H54 (cell line): ENCODE results near the gene PPP2R3A.

Source experiments
- DNase-seq: peaks from one replicate; pipeline ENCODE4 v3.0.0; 2011; ENCODE audit warnings: low spot score, mixed read lengths; ENCODE audit not compliant: insufficient read length
- FAIRE-seq: peaks from 3 replicates; lab custom pipeline; 2011; peaks lifted over from hg19 to GRCh38; lab: Jason Lieb, UNC
- POLR2A ChIP-seq: IDR thresholded peaks from 2 replicates; pipeline ENCODE4 v1.6.1; 2011; ENCODE audit warnings: low read depth, mild to moderate bottlenecking, low read length

The PPP2R3A gene

GRCh38 chr3:136036306-136036705 lies 70.8 kb downstream of the PPP2R3A start:
- no peak for DNase-seq
- no peak for TF ChIP-seq POLR2A
- FAIRE-seq, result no peak

GRCh38 chr3:136038668-136039067 lies 73.1 kb downstream of the PPP2R3A start:
- no peak for TF ChIP-seq POLR2A
- FAIRE-seq (no peak), DNase-seq (no peak)

GRCh38 chr3:136042608-136043221 lies 77.2 kb downstream of the PPP2R3A start:
- no peak for TF ChIP-seq POLR2A
- FAIRE-seq (no peak), DNase-seq (peak; percentile 4)

GRCh38 chr3:136044980-136045745 lies 79.6 kb downstream of the PPP2R3A start:
- DNase-seq (no peak), FAIRE-seq (no peak)
- TF ChIP-seq POLR2A, result no peak

GRCh38 chr3:136048068-136048467 lies 82.5 kb downstream of the PPP2R3A start:
- no peak for FAIRE-seq
- no peak for TF ChIP-seq POLR2A
- no peak for DNase-seq

- DNase-seq (no peak), FAIRE-seq (no peak)
- TF ChIP-seq POLR2A, result no peak
Measured at GRCh38 chr3:136050250-136050649, 84.7 kb downstream of the PPP2R3A start.

GRCh38 chr3:136055491-136055890 lies 90.0 kb downstream of the PPP2R3A start:
- no peak for TF ChIP-seq POLR2A
- DNase-seq, result no peak

GRCh38 chr3:136067211-136067610 lies 101.7 kb downstream of the PPP2R3A start:
- DNase-seq (no peak), FAIRE-seq (no peak)
- no peak for TF ChIP-seq POLR2A

More at GRCh38 chr3:136055491-136055890, 90.0 kb downstream of the PPP2R3A start:
- peak; percentile 82 for FAIRE-seq

GRCh38 chr3:136068708-136069107 lies 103.2 kb downstream of the PPP2R3A start:
- FAIRE-seq (peak; percentile 6), DNase-seq (no peak)
- TF ChIP-seq POLR2A, result no peak

GRCh38 chr3:136069933-136070332 lies 104.4 kb downstream of the PPP2R3A start:
- no peak for DNase-seq
- FAIRE-seq, result no peak
- TF ChIP-seq POLR2A, result no peak

- no peak for TF ChIP-seq POLR2A
- FAIRE-seq (peak; percentile 95), DNase-seq (peak; percentile 22)
Measured at GRCh38 chr3:136070334-136070733, 104.8 kb downstream of the PPP2R3A start.

- TF ChIP-seq POLR2A, result no peak
- no peak for DNase-seq
- peak; percentile 87 for FAIRE-seq
Measured at GRCh38 chr3:136070953-136071949, 105.7 kb downstream of the PPP2R3A start.

- DNase-seq, result no peak
- TF ChIP-seq POLR2A, result no peak
- FAIRE-seq, result peak; percentile 72
Measured at GRCh38 chr3:136074546-136075170, 109.1 kb downstream of the PPP2R3A start.
